Measurements from ENCODE around the gene MYO1E.

The MYO1E gene

GRCh38 chr15:59400103-59400813 lies 27.6 kb upstream of the MYO1E start:
- CTCF ChIA-PET, result no interaction called here
- TF ChIP-seq L3MBTL2 (conservative IDR thresholded peaks at IDR 0.05) (no peak), ELF4 (IDR thresholded peaks at IDR 0.05) (no peak), SUZ12 (IDR thresholded peaks at IDR 0.05) (no peak), NFRKB (IDR thresholded peaks at IDR 0.05) (no peak), FOXK2 (IDR thresholded peaks at IDR 0.05) (no peak), LEF1 (IDR thresholded peaks at IDR 0.05; ENCODE audit: borderline replicate concordance) (no peak)
- no peak for DNase-seq (ENCODE audit: extremely low spot score)
- POLR2A ChIA-PET, result interaction anchor here (1.6 kb wide), 1 partner anchor 27 kb away, joined by 4 read pairs; the partner anchor contains the start of gene MYO1E

DNA sequence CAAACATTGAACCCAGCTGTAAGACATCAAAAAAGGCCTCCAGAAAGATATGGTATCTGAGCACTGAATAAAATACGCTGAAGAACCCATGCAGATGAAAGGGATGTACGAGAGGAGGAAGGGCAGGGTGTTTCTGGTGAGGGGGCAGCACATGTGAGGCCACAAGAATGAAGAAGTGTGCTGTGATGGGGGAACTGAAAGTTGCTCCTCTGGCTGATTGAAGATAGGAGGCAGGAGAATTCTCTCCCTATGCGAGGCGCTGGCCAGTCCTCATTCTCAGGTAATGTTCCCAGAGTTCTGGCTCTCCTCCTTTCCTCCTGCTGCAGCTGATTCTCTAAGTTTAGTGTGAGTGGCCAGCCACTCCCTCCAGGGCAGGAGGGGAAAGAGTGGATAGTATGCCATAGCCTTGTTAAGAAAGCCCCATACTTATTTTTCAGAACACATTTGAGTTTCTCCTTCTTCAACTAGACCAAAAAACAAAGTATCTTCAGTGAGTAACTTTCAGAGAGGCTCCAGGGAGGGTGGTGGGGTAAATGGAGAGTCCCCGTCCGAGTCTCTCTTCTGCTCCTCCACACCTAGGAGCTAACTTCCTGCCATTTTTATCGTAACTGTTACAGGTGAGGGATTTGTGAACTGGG lies 26.9 kb upstream of the MYO1E start:
- POLR2A ChIA-PET, result interaction anchor here (1.6 kb wide), 1 partner anchor 27 kb away, joined by 4 read pairs; the partner anchor contains the start of gene MYO1E

DNA sequence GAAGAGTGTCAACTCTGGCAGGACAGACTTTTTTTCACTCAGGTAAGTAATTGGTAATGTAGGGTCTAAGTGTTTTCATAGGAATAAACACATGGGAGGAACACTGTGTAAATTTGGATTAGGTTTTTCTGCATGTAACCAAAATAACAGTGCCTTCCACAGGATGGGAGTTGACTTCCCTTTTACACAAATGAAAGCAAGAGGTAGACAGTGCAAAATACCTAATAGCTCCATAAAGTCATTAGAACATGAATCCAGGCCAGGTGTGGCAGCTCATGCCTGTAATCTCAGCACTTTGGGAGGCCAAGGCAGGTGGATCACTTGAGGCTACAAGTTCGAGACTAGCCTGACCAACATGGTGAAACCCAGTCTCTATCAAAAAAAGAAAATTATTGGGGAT lies 25.5 kb upstream of the MYO1E start:
- CTCF ChIA-PET, result no interaction called here
- POLR2A ChIA-PET, result no interaction called here
- TF ChIP-seq FOXM1 (IDR thresholded peaks at IDR 0.05; ENCODE audit: borderline replicate concordance) (no peak), LEF1 (IDR thresholded peaks at IDR 0.05; ENCODE audit: borderline replicate concordance) (no peak), FOXA1 (IDR thresholded peaks at IDR 0.05) (no peak), PKNOX1 (IDR thresholded peaks at IDR 0.05) (no peak), L3MBTL2 (conservative IDR thresholded peaks at IDR 0.05) (no peak), NFRKB (IDR thresholded peaks at IDR 0.05) (no peak), HDGF (IDR thresholded peaks at IDR 0.05; ENCODE audit: borderline replicate concordance) (no peak), SP1 (IDR thresholded peaks at IDR 0.05) (no peak), ELF4 (IDR thresholded peaks at IDR 0.05) (no peak)
- no peak for DNase-seq (ENCODE audit: extremely low spot score)

More for the DNA sequence above, 26.9 kb upstream of the MYO1E start:
- no peak for DNase-seq (ENCODE audit: extremely low spot score)
- TF ChIP-seq BHLHE40 (IDR thresholded peaks at IDR 0.05; ENCODE audit: borderline replicate concordance), result no peak
- TF ChIP-seq TARDBP (IDR thresholded peaks at IDR 0.05), result no peak
- TF ChIP-seq FOXA1 (IDR thresholded peaks at IDR 0.05), result no peak
- no peak for TF ChIP-seq HDGF (IDR thresholded peaks at IDR 0.05; ENCODE audit: borderline replicate concordance)
- no peak for TF ChIP-seq PKNOX1 (IDR thresholded peaks at IDR 0.05)
- no peak for TF ChIP-seq SUZ12 (IDR thresholded peaks at IDR 0.05)
- no peak for TF ChIP-seq FOXM1 (IDR thresholded peaks at IDR 0.05; ENCODE audit: borderline replicate concordance)
- TF ChIP-seq ELF4 (IDR thresholded peaks at IDR 0.05), result no peak
- no peak for TF ChIP-seq NFRKB (IDR thresholded peaks at IDR 0.05)
- TF ChIP-seq L3MBTL2 (conservative IDR thresholded peaks at IDR 0.05), result no peak
- TF ChIP-seq ZNF384 (IDR thresholded peaks at IDR 0.05), result no peak
- TF ChIP-seq SP1 (IDR thresholded peaks at IDR 0.05), result no peak
- TF ChIP-seq ARNT (IDR thresholded peaks at IDR 0.05), result no peak
- CTCF ChIA-PET, result no interaction called here

DNA sequence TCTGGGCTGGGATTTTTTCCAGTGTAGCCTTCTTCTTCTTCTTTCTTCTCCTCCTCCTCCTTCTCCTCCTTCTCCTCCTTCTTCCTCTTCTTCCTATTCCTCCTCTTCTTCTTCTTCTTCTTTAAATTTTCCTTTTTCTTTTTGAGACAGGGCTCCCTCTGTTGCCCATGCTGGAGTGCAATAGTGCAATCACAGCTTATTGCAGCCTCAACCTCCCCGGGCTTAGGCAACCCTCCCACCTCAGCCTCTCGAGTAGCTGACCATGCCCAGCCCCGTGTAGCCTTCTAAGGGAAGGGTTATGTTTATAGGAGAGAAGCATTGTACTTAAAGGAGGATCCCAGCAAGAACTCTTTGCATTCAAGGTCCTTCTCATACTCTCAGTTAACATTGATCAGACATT lies 24.0 kb upstream of the MYO1E start:
- ChIA-PET POLR2A (no interaction called here), CTCF (no interaction called here)
- TF ChIP-seq CTBP1 (IDR thresholded peaks at IDR 0.05; ENCODE audit: borderline replicate concordance) (no peak), ARNT (IDR thresholded peaks at IDR 0.05) (no peak), FOXM1 (IDR thresholded peaks at IDR 0.05; ENCODE audit: borderline replicate concordance) (no peak), PKNOX1 (IDR thresholded peaks at IDR 0.05) (no peak), ELF4 (IDR thresholded peaks at IDR 0.05) (no peak), TARDBP (IDR thresholded peaks at IDR 0.05) (no peak), NFRKB (IDR thresholded peaks at IDR 0.05) (no peak), L3MBTL2 (conservative IDR thresholded peaks at IDR 0.05) (no peak)
- DNase-seq (ENCODE audit: extremely low spot score), result no peak

DNA sequence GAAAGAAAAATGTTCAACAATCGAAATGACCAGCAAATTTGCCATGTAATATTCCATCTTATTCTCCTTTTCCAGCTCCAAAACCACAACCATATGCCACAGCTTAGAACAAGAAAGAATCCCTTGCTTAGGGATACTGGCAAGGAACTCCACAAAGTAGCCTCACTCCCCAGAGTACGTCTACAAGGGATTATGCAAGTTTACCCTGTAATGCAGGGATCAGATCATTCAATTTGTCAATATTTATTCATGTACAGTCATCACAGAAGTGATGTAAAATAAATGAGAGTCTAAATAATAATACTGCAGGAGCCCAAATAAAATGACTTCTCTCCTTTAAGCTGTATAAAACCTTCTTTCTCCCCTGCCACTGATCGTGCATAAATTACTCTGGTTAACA lies 23.5 kb upstream of the MYO1E start:
- CTCF ChIA-PET, result no interaction called here
- no peak for DNase-seq (ENCODE audit: extremely low spot score)
- POLR2A ChIA-PET, result no interaction called here
- TF ChIP-seq FOXK2 (IDR thresholded peaks at IDR 0.05) (no peak), LEF1 (IDR thresholded peaks at IDR 0.05; ENCODE audit: borderline replicate concordance) (no peak), SUZ12 (IDR thresholded peaks at IDR 0.05) (no peak), TARDBP (IDR thresholded peaks at IDR 0.05) (no peak), ZNF384 (IDR thresholded peaks at IDR 0.05) (no peak), FOXM1 (IDR thresholded peaks at IDR 0.05; ENCODE audit: borderline replicate concordance) (no peak), PKNOX1 (IDR thresholded peaks at IDR 0.05) (no peak), L3MBTL2 (conservative IDR thresholded peaks at IDR 0.05) (no peak), ELF4 (IDR thresholded peaks at IDR 0.05) (no peak), NFRKB (IDR thresholded peaks at IDR 0.05) (no peak)

DNA sequence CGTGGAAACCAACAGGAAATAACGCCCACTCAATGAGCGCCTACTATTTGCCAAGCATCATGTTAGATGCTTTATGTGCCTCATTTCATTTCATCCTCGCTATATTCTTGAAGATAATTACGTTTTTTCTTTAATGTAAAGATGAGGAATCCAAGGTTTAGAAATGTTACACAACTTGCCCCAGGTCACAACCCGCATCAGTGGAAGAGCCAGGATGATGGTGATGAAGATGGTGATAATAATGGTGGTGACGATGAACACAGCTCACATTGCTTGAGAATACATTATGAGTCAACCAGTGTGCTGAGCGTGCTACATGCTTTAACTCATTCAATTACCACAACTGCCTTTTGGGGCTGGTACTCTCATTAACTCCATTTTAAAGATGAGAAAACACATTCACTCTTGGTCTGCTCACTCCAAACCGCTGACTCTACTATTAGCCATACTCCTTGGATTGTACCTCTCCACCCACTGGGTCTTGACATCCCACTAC lies 21.5 kb upstream of the MYO1E start:
- TF ChIP-seq FOXA1 (IDR thresholded peaks at IDR 0.05), result no peak
- TF ChIP-seq L3MBTL2 (conservative IDR thresholded peaks at IDR 0.05), result no peak
- no peak for TF ChIP-seq BHLHE40 (IDR thresholded peaks at IDR 0.05; ENCODE audit: borderline replicate concordance)
- TF ChIP-seq ZNF384 (IDR thresholded peaks at IDR 0.05), result no peak
- TF ChIP-seq ARNT (IDR thresholded peaks at IDR 0.05), result no peak
- TF ChIP-seq TARDBP (IDR thresholded peaks at IDR 0.05), result no peak
- no peak for TF ChIP-seq NFRKB (IDR thresholded peaks at IDR 0.05)
- no peak for TF ChIP-seq CTBP1 (IDR thresholded peaks at IDR 0.05; ENCODE audit: borderline replicate concordance)
- no peak for TF ChIP-seq FOXM1 (IDR thresholded peaks at IDR 0.05; ENCODE audit: borderline replicate concordance)
- TF ChIP-seq ELF4 (IDR thresholded peaks at IDR 0.05), result no peak
- no peak for TF ChIP-seq SP1 (IDR thresholded peaks at IDR 0.05)
- DNase-seq (ENCODE audit: extremely low spot score), result no peak
- ChIA-PET CTCF (no interaction called here), POLR2A (no interaction called here)

Data from HEK293T (cell line).